OCI-LY7 (cell line): ENCODE results near the gene SCGB1C1. TPM values are rescaled to one million over a fixed set of nuclear protein-coding genes. Genes with fewer than 3 reads are reported as not detected.

Experiments used
- BruUV-seq: library from RNA; stranded (reverse); fragments of 400-500 nt; replicated peaks from 2 replicates; lab custom pipeline; 2021; lab: Mats Ljungman, UMichigan
- CTCF ChIA-PET: fragments of 300-600 bp; sonication (Branson Sonifier 250); formaldehyde crosslinking; loops from one replicate; lab custom pipeline; 2022; ENCODE audit warnings: antibody characterized with exemption; ENCODE audit not compliant: unreplicated experiment; lab: Charles Lee
- POLR2A ChIA-PET: fragments of 300-600 bp; sonication (Branson Sonifier 250); formaldehyde crosslinking; loops from one replicate; lab custom pipeline; 2022; ENCODE audit warnings: antibody characterized with exemption; lab: Charles Lee
- DNase-seq: peaks from one replicate; pipeline ENCODE4 v3.0.0-alpha.2; 2015; ENCODE audit warnings: low spot score
- H2AFZ ChIP-seq: fragments of 200-600 bp; sonication (generic), shearing (Covaris generic); 2 replicates; pipeline ENCODE4 v1.6.1; 2014; ENCODE audit warnings: mild to moderate bottlenecking, antibody characterized with exemption, low read length, moderate library complexity
- H3K27ac ChIP-seq: fragments of 200-600 bp; sonication (generic); 2 replicates; pipeline ENCODE4 v1.5.1; 2014; ENCODE audit warnings: mixed run types, low read depth, mild to moderate bottlenecking, moderate library complexity, low read length, inconsistent platforms; ENCODE audit not compliant: poor library complexity, severe bottlenecking
- H3K36me3 ChIP-seq: fragments of 200-600 bp; sonication (generic); 2 replicates; pipeline ENCODE4 v1.6.1; 2014; ENCODE audit warnings: mild to moderate bottlenecking, antibody characterized with exemption, low read length, moderate library complexity, mixed read lengths; ENCODE audit not compliant: insufficient read depth
- H3K4me1 ChIP-seq: fragments of 200-600 bp; sonication (generic); 2 replicates; pipeline ENCODE4 v1.5.1; 2014; ENCODE audit warnings: mild to moderate bottlenecking, low read length; ENCODE audit not compliant: insufficient read depth, poor library complexity, severe bottlenecking
- H3K4me2 ChIP-seq: fragments of 200-600 bp; sonication (generic); 2 replicates; pipeline ENCODE4 v1.6.1; 2014; ENCODE audit warnings: mild to moderate bottlenecking, low read length
- H3K4me3 ChIP-seq: fragments of 200-600 bp; sonication (generic); 2 replicates; pipeline ENCODE4 v1.5.1; 2014; ENCODE audit warnings: mild to moderate bottlenecking, low read depth, low read length; ENCODE audit not compliant: poor library complexity, severe bottlenecking
- H3K79me2 ChIP-seq: fragments of 200-600 bp; sonication (generic); 2 replicates; pipeline ENCODE4 v1.6.1; 2016; ENCODE audit warnings: low read depth, mild to moderate bottlenecking, low read length, moderate library complexity, mixed read lengths; ENCODE audit not compliant: insufficient read depth
- H3K9me2 ChIP-seq: fragments of 200-600 bp; sonication (generic); 2 replicates; pipeline ENCODE4 v1.6.1; 2016; ENCODE audit warnings: mild to moderate bottlenecking, low read length, mixed read lengths; ENCODE audit not compliant: insufficient read depth
- H3K9me3 ChIP-seq: fragments of 200-600 bp; sonication (generic); 2 replicates; pipeline ENCODE4 v1.6.1; 2014; ENCODE audit warnings: mild to moderate bottlenecking, mixed run types, low read length, mixed read lengths
- H4K20me1 ChIP-seq: fragments of 200-600 bp; sonication (generic); 2 replicates; pipeline ENCODE4 v1.6.1; 2014; ENCODE audit warnings: mild to moderate bottlenecking, antibody characterized with exemption, low read length, moderate library complexity, mixed read lengths; ENCODE audit not compliant: insufficient read depth
- CTCF ChIP-seq: fragments of 200-600 bp; sonication (generic); conservative IDR thresholded peaks from 2 replicates; pipeline ENCODE4 v1.5.1; 2014; ENCODE audit warnings: mild to moderate bottlenecking, antibody characterized with exemption, low read length, moderate library complexity, mixed read lengths
- EZH2phosphoT487 ChIP-seq: fragments of 200-600 bp; sonication (generic); IDR thresholded peaks from 2 replicates; pipeline ENCODE4 v1.6.1; 2018; ENCODE audit warnings: low read depth, borderline replicate concordance, mild to moderate bottlenecking, mixed run types, antibody characterized with exemption, low read length, moderate library complexity, mixed read lengths
- intact Hi-C: fragments of 100-400 bp; cut with micrococcal nuclease; formaldehyde crosslinking; loops from one replicate; pipeline ENCODE4 v1.10.0; 2022; ENCODE audit not compliant: unreplicated experiment
- total RNA-seq, 2 experiments: library from RNA; depleted of rRNA in 1 of 2; stranded (reverse); fragments of >200 nt in 1 of 2; shearing (Covaris generic) in 1 of 2; gene quantifications; 2 replicates each; pipeline ENCODE4 v1.2.3, GENCODE V29; 2014 to 2022

Gene SCGB1C1
- total RNA-seq, 2 experiments from 2014 or later = not detected

GRCh38 chr11:225734-226453 is 33.0 kb downstream of the SCGB1C1 start:
- Histone ChIP-seq H3K4me2 (no peak overlapping the region), H3K36me3 (no peaks in the 10 kb centered on the region), H3K79me2 (no peaks in the 10 kb centered on the region), H3K9me2 (no peaks in the 10 kb centered on the region), H3K9me3 (no peaks in the 10 kb centered on the region), H4K20me1 (no peaks in the 10 kb centered on the region), H3K4me3 (no peak overlapping the region), H2AFZ (no peak overlapping the region), H3K27ac (no peak overlapping the region), H3K4me1 (no peaks in the 10 kb centered on the region)
- CTCF ChIA-PET = no interaction called here
- POLR2A ChIA-PET = no interaction called here
- BruUV-seq = no TSS peak
- TF ChIP-seq EZH2phosphoT487 = no peak
- no peak for DNase-seq
- intact Hi-C loops = no loop called here

GRCh38 chr11:227824-228379 is 35.0 kb downstream of the SCGB1C1 start:
- no peak for DNase-seq
- BruUV-seq = TSS peak; percentile 57
- TF ChIP-seq CTCF (no peak), EZH2phosphoT487 (no peak)
- Histone ChIP-seq H3K27ac (no peak overlapping the region), H3K36me3 (no peaks in the 10 kb centered on the region), H3K4me3 (no peak overlapping the region), H3K4me2 (no peak overlapping the region), H4K20me1 (no peaks in the 10 kb centered on the region), H2AFZ (no peak overlapping the region), H3K9me2 (no peaks in the 10 kb centered on the region), H3K9me3 (no peaks in the 10 kb centered on the region), H3K4me1 (no peaks in the 10 kb centered on the region), H3K79me2 (no peaks in the 10 kb centered on the region)
- intact Hi-C loops = no loop called here
- CTCF ChIA-PET = no interaction called here
- POLR2A ChIA-PET = interaction anchor here (0.8 kb wide), 1 partner anchor 21 kb away, joined by 3 read pairs; the partner anchor contains the start of genes BET1L and RIC8A

GRCh38 chr11:230431-230830 is 37.6 kb downstream of the SCGB1C1 start:
- Histone ChIP-seq H2AFZ (no peak overlapping the region), H3K9me2 (no peaks in the 10 kb centered on the region), H3K4me2 (no peak overlapping the region), H3K4me3 (no peak overlapping the region), H3K4me1 (peaks cover 4% of the 10 kb centered on the region), H3K9me3 (no peaks in the 10 kb centered on the region), H3K36me3 (no peaks in the 10 kb centered on the region), H3K27ac (no peak overlapping the region), H4K20me1 (no peaks in the 10 kb centered on the region), H3K79me2 (no peaks in the 10 kb centered on the region)
- no TSS peak for BruUV-seq
- ChIA-PET POLR2A (interaction anchor here (0.8 to 1.1 kb wide), 2 partner anchors 11 to 22 kb away, joined by 3 to 4 read pairs; no protein-coding TSS in a partner anchor), CTCF (no interaction called here)
- TF ChIP-seq CTCF = no peak
- TF ChIP-seq EZH2phosphoT487 = no peak
- no peak for DNase-seq
- intact Hi-C loops = no loop called here
